ENCODE data around the gene DOCK6. TPM values are rescaled to one million over a fixed set of nuclear protein-coding genes. Genes with fewer than 3 reads are reported as not detected.

DOCK6 gene
- total RNA-seq, 2 donors from 2014 or later, result 12.7 to 49.4 TPM

DNA sequence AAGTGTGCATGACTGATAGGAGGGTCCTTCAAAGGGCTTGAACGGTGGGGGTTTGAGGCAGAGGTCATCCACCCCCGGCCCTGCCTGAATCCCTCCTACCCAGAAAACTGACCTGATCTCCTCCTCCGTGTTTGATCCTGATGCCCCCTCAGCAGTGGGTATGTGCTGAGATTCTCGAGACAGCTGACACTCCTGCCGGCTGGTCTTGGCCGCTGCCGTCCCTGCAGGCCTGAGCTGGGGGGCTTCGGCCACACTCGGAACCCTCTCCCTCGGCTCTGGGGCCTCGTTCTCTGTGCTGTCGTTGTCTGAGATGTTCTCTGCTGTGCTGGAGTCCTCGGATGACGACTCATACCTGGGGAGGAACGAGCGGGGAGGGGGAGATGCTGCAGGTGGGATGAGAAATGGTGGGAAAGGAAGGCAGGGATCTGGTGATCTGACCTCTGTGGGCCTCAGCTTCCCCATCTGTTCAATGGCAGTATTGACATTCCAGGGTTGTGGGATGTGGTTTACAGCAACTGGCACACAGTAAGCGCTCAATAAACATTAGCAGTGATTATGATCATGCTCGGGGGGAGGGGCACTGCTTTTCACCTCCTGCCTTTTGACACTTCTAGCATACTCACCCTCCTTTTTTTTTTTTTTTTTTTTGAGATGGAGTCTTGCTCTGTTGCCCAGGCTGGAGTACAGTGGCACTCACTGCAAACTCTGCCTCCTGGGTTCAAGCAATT, 85.7 kb downstream of the DOCK6 start:
- Histone ChIP-seq H3K27ac (no peak overlapping the region), H3K4me1 (peaks cover 0 to 25% of the 10 kb centered on the region in 2 donors), H3K9me3 (no peaks in the 10 kb centered on the region), H3K4me3 (no peak overlapping the region), H3K36me3 (peaks cover 77% of the 10 kb centered on the region), H3K27me3 (no peaks in the 10 kb centered on the region)
- TF ChIP-seq, protein P1, sequence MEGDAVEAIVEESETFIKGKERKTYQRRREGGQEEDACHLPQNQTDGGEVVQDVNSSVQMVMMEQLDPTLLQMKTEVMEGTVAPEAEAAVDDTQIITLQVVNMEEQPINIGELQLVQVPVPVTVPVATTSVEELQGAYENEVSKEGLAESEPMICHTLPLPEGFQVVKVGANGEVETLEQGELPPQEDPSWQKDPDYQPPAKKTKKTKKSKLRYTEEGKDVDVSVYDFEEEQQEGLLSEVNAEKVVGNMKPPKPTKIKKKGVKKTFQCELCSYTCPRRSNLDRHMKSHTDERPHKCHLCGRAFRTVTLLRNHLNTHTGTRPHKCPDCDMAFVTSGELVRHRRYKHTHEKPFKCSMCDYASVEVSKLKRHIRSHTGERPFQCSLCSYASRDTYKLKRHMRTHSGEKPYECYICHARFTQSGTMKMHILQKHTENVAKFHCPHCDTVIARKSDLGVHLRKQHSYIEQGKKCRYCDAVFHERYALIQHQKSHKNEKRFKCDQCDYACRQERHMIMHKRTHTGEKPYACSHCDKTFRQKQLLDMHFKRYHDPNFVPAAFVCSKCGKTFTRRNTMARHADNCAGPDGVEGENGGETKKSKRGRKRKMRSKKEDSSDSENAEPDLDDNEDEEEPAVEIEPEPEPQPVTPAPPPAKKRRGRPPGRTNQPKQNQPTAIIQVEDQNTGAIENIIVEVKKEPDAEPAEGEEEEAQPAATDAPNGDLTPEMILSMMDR (IDR thresholded peaks at IDR 0.05), result no peak
- DNase-seq (ENCODE audit: low spot score), result no peak

DNA sequence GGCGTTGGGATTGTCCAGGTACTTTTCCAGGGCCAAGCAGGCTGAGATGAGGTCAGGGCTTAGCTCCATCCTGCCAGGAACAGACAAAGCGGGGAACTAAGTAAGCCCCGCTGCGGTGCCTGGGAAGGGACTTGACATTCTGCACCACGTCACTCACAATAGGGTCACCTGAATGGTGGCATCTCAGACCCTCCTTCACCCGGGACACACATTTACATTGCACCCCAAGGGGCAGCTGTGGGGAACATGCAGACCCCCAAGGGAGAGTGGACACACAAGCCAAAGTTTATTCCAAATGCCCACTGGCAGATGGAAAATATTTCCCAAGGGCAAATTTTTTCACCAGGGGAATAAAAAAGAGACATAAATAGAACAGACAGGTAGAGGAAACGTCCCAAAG, 86.4 kb downstream of the DOCK6 start:
- Histone ChIP-seq H3K4me3 (no peak overlapping the region), H3K4me1 (peaks cover 0 to 25% of the 10 kb centered on the region in 2 donors), H3K36me3 (peaks cover 83% of the 10 kb centered on the region), H3K9me3 (no peaks in the 10 kb centered on the region), H3K27me3 (no peaks in the 10 kb centered on the region), H3K27ac (no peak overlapping the region)
- TF ChIP-seq, protein P1 (IDR thresholded peaks at IDR 0.05), result no peak
- no peak for DNase-seq (ENCODE audit: low spot score)

DNA sequence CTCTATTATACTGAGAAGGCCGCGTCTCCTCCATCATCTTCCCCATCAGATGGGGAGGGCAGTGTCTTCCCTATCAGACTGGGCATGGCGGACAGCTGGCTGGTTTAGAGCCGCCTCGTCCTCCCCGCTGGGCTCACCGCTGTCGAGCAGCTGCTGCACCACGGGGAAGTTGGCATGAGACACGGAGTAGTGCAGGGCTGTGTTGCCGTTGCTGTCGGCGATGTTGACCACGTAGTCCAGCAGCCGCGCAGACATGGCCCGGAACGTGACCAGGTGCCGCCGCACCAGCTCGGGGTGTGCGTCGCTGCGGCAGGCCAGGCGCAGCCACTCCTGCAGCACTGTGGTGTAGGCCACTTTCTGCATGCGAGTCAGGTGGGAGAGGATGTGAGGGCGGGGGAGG, 88.0 kb downstream of the DOCK6 start:
- peaks cover 0 to 10% of the 10 kb centered on the region in 2 donors for H3K4me1 ChIP-seq
- no peak overlapping the region for H3K4me3 ChIP-seq
- H3K9me3 ChIP-seq, result no peaks in the 10 kb centered on the region
- no peaks in the 10 kb centered on the region for H3K27me3 ChIP-seq
- H3K27ac ChIP-seq, result no peak overlapping the region
- no peak for DNase-seq (ENCODE audit: low spot score)
- H3K36me3 ChIP-seq, result peaks cover 98% of the 10 kb centered on the region
- TF ChIP-seq, protein P1 (IDR thresholded peaks at IDR 0.05), result no peak

DNA sequence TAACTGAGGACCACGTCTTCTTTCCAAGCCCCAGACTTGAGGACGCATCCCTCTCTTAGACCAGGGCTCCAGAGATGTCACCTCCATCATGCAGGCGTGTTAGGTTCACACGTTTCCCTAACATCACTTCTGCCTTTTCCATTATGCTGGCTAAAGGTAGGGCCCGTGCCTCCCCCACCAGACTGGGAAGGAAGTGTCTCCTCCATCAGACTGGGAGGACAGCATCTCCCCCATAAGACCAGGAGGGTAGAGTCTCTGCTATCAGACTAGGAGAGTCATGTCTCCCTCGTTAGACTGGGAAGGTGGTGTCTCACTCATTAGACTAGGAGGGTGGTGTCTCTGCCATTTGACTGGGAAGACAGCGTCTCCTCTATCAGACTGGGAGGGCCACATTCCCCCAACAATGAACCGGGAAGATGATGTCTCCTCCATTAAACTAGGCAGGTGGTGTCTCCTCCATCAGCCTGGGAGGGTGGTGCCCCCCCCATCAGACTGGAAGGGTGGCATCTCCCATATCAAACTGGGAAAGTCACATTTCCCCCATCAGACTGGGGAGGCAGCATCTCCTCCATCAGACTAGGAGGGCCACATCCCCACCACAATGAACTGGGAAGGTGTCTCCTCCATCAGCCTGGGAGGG, 88.7 kb downstream of the DOCK6 start:
- DNase-seq (ENCODE audit: low spot score), result no peak
- TF ChIP-seq, protein P1 (IDR thresholded peaks at IDR 0.05), result no peak
- Histone ChIP-seq H3K36me3 (peaks cover 98% of the 10 kb centered on the region), H3K27me3 (no peaks in the 10 kb centered on the region), H3K4me3 (no peak overlapping the region), H3K4me1 (peaks cover 0 to 3% of the 10 kb centered on the region in 2 donors), H3K27ac (no peak overlapping the region), H3K9me3 (no peaks in the 10 kb centered on the region)

DNA sequence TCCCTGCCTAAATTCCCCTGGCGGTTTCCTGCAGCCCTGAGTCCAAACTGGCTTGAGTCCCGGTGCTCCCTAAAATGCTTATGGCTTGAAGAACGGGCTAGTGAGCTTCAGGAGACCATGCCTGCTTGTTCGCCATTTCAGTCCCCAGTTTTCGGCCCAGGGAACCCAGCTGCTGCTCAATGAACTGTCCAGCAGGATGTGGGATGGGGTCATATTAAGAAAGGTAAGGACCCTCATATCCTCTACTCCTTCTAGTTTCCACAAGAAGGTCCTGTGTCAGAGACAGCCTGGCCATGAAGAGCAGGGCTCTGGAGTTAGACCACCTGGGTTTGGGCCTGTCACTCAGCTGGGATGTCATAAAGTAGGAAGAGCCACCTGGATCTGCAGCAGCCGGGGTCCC, 89.7 kb downstream of the DOCK6 start:
- no peak for DNase-seq (ENCODE audit: low spot score)
- Histone ChIP-seq H3K27ac (no peak overlapping the region), H3K27me3 (no peaks in the 10 kb centered on the region), H3K4me3 (no peak overlapping the region), H3K36me3 (peaks cover 98% of the 10 kb centered on the region), H3K9me3 (no peaks in the 10 kb centered on the region), H3K4me1 (no peaks in the 10 kb centered on the region)
- TF ChIP-seq, protein P1 (IDR thresholded peaks at IDR 0.05), result no peak
